DMS53 treated with DMSO at 0.1 percent for 48 hours (cell line): ENCODE measurements around the gene ZC3H10.
"Not testable (repeated sequence)": the region's sequence is repeated elsewhere in the genome, so short reads cannot be mapped to it uniquely, and the experiment has no call there.

Source experiments
- DNase-seq: peaks from one replicate; lab custom pipeline; 2025; ENCODE audit not compliant: unreplicated experiment; lab: John Stamatoyannopoulos, UW

ZC3H10 gene

GRCh38 chr12:56152756-56153677 lies 35.0 kb downstream of the ZC3H10 start:
- no peak for DNase-seq

- no peak for DNase-seq
Observed at GRCh38 chr12:56153678-56154065, 35.6 kb downstream of the ZC3H10 start.

GRCh38 chr12:56154246-56154771 lies 36.2 kb downstream of the ZC3H10 start:
- DNase-seq = no peak

- DNase-seq = no peak
Observed at GRCh38 chr12:56154818-56155217, 36.8 kb downstream of the ZC3H10 start.

GRCh38 chr12:56155256-56155845 lies 37.3 kb downstream of the ZC3H10 start:
- no peak for DNase-seq

DNA sequence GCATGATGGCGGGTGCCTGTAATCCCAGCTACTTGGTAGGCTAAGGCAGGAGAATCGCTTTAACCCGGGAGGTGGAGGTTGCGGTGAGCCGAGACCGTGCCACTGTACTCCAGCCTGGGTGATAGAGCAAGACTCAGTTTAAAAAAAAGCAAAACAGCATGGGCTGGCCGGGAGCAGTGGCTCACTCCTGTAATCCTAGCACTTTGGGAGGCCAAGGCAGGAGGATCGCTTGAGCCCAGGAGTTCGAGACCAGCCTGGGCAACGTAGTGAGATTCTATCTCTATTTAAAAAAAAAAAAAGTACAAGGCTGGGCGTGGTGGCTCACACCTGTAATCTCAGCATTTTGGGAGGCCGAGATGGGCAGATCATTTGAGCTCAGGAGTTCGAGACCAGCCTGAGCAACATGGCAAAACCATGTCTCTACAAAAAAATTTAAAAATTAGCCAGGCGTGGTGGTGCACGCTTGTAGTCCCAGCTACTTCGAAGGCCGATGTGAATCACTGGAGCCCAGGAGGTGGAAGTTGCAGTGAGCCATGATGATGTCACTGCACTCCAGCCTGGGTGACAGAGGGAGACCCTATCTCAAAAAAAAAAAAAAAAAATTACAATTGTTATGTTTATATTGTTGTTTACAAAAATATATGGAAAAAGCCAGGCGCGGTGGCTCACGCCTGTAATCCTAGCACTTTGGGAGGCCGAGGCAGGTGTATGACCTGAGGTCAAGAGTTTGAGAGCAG lies 38.6 kb downstream of the ZC3H10 start:
- DNase-seq = not testable (repeated sequence)

DNA sequence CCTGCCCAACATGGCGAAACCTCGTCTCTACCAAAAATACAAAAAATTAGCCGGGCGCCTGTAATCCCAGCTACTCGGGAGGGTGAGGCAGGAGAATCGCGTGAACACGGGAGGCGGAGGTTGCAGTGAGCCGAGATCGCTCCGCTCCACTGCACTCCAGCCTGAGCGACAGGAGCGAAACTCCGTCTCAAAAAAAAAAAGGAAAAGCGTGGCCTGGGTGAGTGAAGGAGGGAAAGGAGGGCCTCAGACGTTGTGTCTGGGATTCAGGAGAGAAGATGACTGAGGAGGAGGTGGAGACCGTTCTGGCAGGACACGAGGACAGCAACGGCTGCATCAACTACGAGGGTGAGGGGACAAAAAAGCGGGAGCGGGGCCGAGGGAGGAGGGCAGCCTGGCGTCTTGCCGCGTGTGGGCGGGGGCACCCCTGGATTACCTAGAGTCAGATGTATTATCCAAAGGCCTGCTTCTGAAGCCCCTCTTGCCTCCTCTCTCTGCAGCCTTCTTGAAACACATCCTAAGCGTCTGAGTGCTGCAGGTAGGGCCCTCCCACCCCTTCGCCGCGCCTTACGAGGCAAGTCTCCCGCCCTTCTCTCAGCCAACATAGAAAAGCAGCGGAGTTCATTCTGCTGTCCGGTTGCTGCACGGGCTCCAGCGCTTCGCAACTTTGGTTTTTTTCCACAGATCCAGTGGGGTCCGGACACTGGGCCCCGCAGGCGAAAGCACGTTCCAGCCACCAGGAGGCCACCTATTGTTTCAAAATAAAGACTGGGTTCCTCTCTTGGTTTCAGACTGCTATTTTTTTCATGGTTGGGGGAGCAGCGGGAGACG lies 39.3 kb downstream of the ZC3H10 start:
- peak; percentile 79 for DNase-seq

DNA sequence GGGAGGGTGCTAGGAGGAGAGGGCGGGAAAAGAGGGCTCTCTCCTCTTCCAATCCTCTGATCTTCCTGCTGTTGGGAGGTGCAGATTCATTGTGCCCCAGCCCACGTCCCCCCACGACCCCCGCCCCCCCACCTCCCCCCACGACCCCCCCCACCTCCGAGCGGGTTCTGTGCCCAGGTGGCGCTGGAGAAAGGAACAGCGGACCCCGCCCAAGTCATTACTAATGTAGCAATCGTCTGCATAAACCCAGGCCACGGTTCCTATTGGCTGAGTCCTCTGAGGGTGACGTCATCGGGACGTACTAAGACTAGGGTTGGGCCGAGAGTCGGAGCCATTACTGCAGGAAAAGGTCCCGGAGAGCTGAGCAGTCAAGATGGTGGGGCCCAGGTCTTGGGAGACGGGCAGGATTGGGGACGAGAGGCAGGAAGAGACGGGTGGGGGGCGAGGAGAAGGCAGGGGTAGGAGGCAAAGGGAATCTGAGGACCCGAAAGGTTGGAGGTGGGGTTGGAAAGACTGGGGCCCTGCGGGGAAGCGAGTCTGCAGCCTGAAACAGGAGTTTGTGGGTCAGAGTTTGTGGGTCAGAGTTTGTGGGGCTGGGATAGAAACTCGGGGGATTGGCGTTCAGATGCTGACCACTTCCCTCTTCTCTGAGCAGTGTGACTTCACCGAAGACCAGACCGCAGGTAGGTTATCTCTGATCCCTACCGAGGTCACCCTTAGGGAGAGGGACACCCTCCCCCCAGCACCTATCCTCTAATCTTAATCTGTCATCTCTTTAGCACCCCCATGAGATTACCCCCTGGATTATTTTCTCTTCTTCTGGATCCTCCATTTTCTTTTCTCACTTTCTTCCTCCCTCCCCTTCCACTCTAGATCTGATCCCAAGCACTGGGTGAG lies 40.2 kb downstream of the ZC3H10 start, which contains the start of gene MYL6:
TSS of gene MYL6 (plus strand) at position 331 of the 897 bp plus-strand sequence. CDS start at position 374, 43 bp downstream.
- peak; percentile 93 for DNase-seq

GRCh38 chr12:56158926-56159461 lies 40.9 kb downstream of the ZC3H10 start:
- peak; percentile 17 for DNase-seq

DNA sequence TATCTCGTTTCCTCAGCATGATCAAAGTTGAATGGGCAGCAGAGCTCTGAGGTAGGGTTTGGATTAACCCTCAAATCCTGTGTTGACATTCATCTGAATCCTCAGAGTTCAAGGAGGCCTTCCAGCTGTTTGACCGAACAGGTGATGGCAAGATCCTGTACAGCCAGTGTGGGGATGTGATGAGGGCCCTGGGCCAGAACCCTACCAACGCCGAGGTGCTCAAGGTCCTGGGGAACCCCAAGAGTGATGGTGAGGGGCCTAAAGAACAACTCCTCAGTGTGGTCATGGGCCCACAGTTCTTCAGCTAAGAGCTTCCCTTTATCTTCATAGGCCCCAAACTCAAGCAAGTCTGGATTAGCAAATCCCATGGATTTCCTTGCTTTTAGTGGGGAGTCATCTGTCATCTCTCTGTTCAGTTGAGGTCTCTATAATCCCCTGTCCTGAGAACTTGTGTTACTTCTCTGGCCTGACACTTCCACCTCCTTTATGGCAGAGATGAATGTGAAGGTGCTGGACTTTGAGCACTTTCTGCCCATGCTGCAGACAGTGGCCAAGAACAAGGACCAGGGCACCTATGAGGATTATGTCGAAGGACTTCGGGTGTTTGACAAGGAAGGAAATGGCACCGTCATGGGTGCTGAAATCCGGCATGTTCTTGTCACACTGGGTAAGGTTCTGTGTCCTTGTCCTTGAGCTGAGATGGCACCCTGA lies 41.6 kb downstream of the ZC3H10 start:
- DNase-seq = no peak

DNA sequence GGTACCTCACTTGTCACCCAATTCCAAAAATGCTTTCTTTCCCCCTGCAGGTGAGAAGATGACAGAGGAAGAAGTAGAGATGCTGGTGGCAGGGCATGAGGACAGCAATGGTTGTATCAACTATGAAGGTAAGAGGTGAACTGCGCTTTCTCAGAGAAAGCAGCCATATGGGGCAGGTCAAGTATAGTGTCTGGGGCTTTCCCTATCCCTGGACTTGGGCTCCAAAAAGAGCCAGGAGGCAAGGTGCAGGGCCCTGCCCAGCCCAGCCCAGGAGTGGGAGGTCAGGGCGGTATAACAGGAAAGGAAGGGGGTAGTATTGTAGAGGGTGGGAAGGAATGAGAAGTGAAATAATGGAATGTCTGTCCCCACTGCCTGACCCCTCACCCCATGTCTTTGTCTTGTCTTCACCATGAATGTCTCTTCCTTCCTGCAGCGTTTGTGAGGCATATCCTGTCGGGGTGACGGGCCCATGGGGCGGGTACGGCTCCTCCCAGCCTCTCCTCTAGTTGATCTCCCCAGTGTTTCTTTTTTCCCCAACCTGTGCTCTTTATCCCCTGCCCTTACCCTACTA lies 42.2 kb downstream of the ZC3H10 start:
- no peak for DNase-seq

GRCh38 chr12:56160894-56161689 lies 43.0 kb downstream of the ZC3H10 start:
- no peak for DNase-seq

DNA sequence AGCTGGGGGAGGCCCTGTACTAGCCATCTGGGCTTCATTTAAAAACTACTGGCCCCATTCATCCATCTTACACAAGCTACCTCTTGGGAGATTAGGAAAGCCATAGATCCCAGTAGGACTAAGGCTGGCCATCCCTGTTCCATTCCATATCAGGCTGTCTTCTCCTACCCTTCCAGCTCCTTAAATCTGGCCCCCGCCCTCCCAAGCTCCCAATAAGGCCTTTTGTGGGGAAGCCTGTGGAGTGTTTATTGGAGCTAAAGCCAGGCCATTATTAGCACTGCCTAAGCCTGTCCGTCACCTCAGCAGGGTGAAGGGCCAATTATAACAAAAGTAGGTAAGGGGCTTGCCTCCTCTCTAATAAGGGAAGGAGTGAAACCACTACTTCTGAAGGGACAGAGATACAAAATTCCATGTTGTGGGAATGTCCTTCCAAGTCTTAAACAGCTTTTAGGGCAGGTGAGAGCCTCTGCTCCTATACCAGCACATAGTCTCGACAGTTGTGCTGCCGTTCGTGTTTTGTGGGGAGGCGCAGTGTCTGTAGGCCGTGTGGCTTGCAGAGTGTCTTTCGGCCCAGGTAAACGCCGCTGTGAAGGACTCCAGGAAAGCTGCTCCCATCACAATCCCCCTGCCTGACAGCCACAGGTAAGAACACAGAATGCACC lies 43.8 kb downstream of the ZC3H10 start:
- DNase-seq = no peak

DNA sequence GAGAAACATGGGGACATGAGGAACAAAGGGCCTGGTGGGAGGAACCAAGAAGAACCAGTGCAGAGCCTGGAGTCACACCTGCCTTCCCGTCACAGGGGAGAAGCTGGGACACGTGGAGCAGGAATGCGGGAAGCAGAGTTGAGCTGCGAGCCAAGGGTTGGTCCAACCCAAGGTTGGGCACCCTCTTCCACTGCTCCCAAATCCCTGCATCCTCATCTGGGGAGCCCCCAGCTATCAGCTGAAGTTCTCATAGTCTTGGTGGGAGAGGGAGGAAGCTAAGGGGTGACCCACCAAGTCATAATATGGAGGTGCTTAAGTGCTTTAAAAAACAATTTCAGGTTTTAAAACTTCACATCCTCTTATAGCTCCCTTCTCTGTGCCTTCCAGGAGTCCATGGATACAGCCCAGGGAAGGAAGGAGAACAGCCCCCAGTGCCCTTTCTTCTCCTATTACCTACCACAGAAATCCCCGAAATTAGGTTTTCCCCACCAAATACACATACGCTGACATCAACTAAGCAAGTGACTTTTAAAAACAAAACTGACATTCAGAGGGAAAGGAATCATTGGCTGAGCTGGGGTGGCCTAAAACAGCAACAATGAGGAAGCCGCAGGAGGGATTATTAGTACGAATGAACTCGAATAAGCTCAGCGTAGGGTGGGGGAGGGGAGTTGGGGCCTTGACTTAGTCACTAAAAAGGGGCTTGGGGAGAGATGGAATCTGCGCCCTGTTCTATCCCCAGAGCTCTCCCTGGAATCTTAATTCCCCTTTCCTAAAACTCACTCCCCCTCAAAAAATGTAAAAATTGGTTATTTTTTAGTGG lies 44.6 kb downstream of the ZC3H10 start:
- DNase-seq = no peak

GRCh38 chr12:56163533-56164344 lies 45.7 kb downstream of the ZC3H10 start:
- DNase-seq = no peak
